HG02870 (cell line): ENCODE data around the gene DOK4.
"Not testable (repeated sequence)": the region's sequence is repeated elsewhere in the genome, so short reads cannot be mapped to it uniquely, and the experiment has no call there.

ENCODE experiments used
- ATAC-seq: cut with Tn5 transposase; IDR thresholded peaks from one replicate; pipeline ENCODE4 v1.9.1; 2021; ENCODE audit warnings: mild to moderate bottlenecking, moderate library complexity; ENCODE audit not compliant: unreplicated experiment

Gene DOK4

GRCh38 chr16:57452021-57452420 lies 34.3 kb downstream of the DOK4 start:
- ATAC-seq = no peak

GRCh38 chr16:57447186-57447962 lies 38.9 kb downstream of the DOK4 start, which contains the start of the genes CIAPIN1 and COQ9:
Gene CIAPIN1, minus strand, starts transcription at chr16:57447385. Its CDS starts 6,457 bp downstream, at chr16:57440928.
Gene COQ9, plus strand, starts transcription at chr16:57447479. Its CDS starts 27 bp downstream, at chr16:57447506.
- ATAC-seq = peak; percentile 97

GRCh38 chr16:57446531-57447185 lies 39.6 kb downstream of the DOK4 start:
- peak; percentile 30 for ATAC-seq

- ATAC-seq = no peak
These were observed 40.8 kb downstream of the DOK4 start for GRCh38 chr16:57445510-57445909.

- no peak for ATAC-seq
These were observed 41.6 kb downstream of the DOK4 start for GRCh38 chr16:57444711-57445110.

GRCh38 chr16:57440551-57440950 lies 45.7 kb downstream of the DOK4 start:
- ATAC-seq = not testable (repeated sequence)

- ATAC-seq = not testable (repeated sequence)
These were observed 46.3 kb downstream of the DOK4 start for GRCh38 chr16:57439947-57440346.

GRCh38 chr16:57435838-57436237 lies 50.5 kb downstream of the DOK4 start:
- ATAC-seq = no peak

- no peak for ATAC-seq
These were observed 52.3 kb downstream of the DOK4 start for GRCh38 chr16:57434003-57434402.

GRCh38 chr16:57432989-57433388 lies 53.3 kb downstream of the DOK4 start:
- ATAC-seq = no peak

- ATAC-seq = no peak
These were observed 53.8 kb downstream of the DOK4 start for GRCh38 chr16:57432505-57432904.

GRCh38 chr16:57430955-57431354 lies 55.3 kb downstream of the DOK4 start:
- ATAC-seq = no peak

- no peak for ATAC-seq
These were observed 58.5 kb downstream of the DOK4 start for GRCh38 chr16:57427824-57428223.

GRCh38 chr16:57427307-57427706 lies 59.0 kb downstream of the DOK4 start:
- no peak for ATAC-seq

- ATAC-seq = no peak
These were observed 59.9 kb downstream of the DOK4 start for GRCh38 chr16:57426356-57426755.

- no peak for ATAC-seq
These were observed 61.7 kb downstream of the DOK4 start for GRCh38 chr16:57424583-57424982.

GRCh38 chr16:57423152-57423551 lies 63.1 kb downstream of the DOK4 start:
- ATAC-seq = no peak

- no peak for ATAC-seq
These were observed 64.0 kb downstream of the DOK4 start for GRCh38 chr16:57422026-57422944.
